Vagina (tissue), 2 donors: ENCODE results near the gene AHNAK.

ENCODE experiments used
- CTCF ChIP-seq, 3 experiments: fragments of 450-650 bp in 2 of 3; fragments of 200-600 bp in 1 of 3; sonication (generic) in 1 of 3; IDR thresholded peaks; one replicate each; pipeline ENCODE4 v1.5.1; 2017 to 2019; ENCODE audit warnings: antibody characterized with exemption in 3 of 3, mild to moderate bottlenecking in 2 of 3, moderate library complexity in 2 of 3
- POLR2A ChIP-seq, 2 donors: fragments of 450-650 bp; IDR thresholded peaks; one replicate each; pipeline ENCODE4 v1.6.1; 2017; ENCODE audit warnings: antibody characterized with exemption in 2 of 2, mild to moderate bottlenecking in 2 of 2, moderate library complexity in 2 of 2

- TF ChIP-seq CTCF (IDR thresholded peaks at IDR 0.05) (no peak), POLR2A (IDR thresholded peaks at IDR 0.05) (no peak)
Observed at GRCh38 chr11:62419314-62419929, 127.2 kb downstream of the AHNAK start.
